Cardiac muscle cell (in vitro differentiated cells and primary cell): ENCODE data around the gene SLC13A4. TPM values are rescaled to one million over a fixed set of nuclear protein-coding genes. Genes with fewer than 3 reads are reported as not detected.
"Not testable (repeated sequence)": the region's sequence is repeated elsewhere in the genome, so short reads cannot be mapped to it uniquely, and the experiment has no call there.

Experiments
- DNase-seq, 2 donors: peaks; one replicate each; pipeline versions ENCODE4 v3.0.0 to v3.0.0-alpha.2; 2010 to 2017; ENCODE audit warnings: low read depth in 1 of 2, low spot score in 1 of 2
- H3K27ac ChIP-seq: fragments of 200-600 bp; sonication (generic); 2 replicates; pipeline ENCODE4 v1.5.1; 2016
- H3K27me3 ChIP-seq: fragments of 200-600 bp; sonication (generic); 2 replicates; pipeline ENCODE4 v1.6.0; 2016; ENCODE audit warnings: control low read depth
- H3K36me3 ChIP-seq: fragments of 200-600 bp; sonication (generic); 2 replicates; pipeline ENCODE4 v1.5.1; 2016; ENCODE audit warnings: control low read depth
- H3K4me1 ChIP-seq: fragments of 200-600 bp; sonication (generic); 2 replicates; pipeline ENCODE4 v1.8.1; 2017; ENCODE audit warnings: low read depth, mild to moderate bottlenecking, mixed run types
- H3K4me3 ChIP-seq: fragments of 200-600 bp; sonication (generic); 2 replicates; pipeline ENCODE4 v1.5.1; 2016; ENCODE audit warnings: mild to moderate bottlenecking
- H3K9me3 ChIP-seq: fragments of 200-600 bp; sonication (generic); 2 replicates; pipeline ENCODE4 v1.5.1; 2017; ENCODE audit warnings: low read depth, mild to moderate bottlenecking, control low read depth
- CTCF ChIP-seq: IDR thresholded peaks from 2 replicates; pipeline ENCODE4 v1.5.1; 2012; ENCODE audit warnings: low read depth, mild to moderate bottlenecking, low read length
- polyA plus RNA-seq: library from polyadenylated mRNA; unstranded; fragments of >200 nt; fragmentation: Nextera tagmentation; extraction: Ambion mirVana; gene quantifications from 2 replicates; pipeline ENCODE4 v1.2.1, GENCODE V29; 2016
- total RNA-seq: library from RNA; depleted of rRNA; stranded (reverse); fragments of >200 nt; gene quantifications from 2 replicates; pipeline ENCODE4 v1.2.3, GENCODE V29; 2016

Gene SLC13A4
- total and polyA plus RNA-seq, 2 experiments from 2014 or later: 0.12 to 3.9 TPM

- H3K4me3 ChIP-seq: no peak overlapping the region
- no peaks in the 10 kb centered on the region for H3K4me1 ChIP-seq
- TF ChIP-seq CTCF: no peak
- H3K27me3 ChIP-seq: no peaks in the 10 kb centered on the region
- H3K36me3 ChIP-seq: peaks cover 37% of the 10 kb centered on the region
- no peaks in the 10 kb centered on the region for H3K9me3 ChIP-seq
- no peak overlapping the region for H3K27ac ChIP-seq
- no peak for DNase-seq
Observed at GRCh38 chr7:135648235-135648634, 79.8 kb downstream of the SLC13A4 start.

- H3K36me3 ChIP-seq: peaks cover 42% of the 10 kb centered on the region
- no peak for DNase-seq
- H3K4me1 ChIP-seq: no peaks in the 10 kb centered on the region
- no peak for TF ChIP-seq CTCF
- no peak overlapping the region for H3K4me3 ChIP-seq
- H3K9me3 ChIP-seq: no peaks in the 10 kb centered on the region
- H3K27me3 ChIP-seq: no peaks in the 10 kb centered on the region
- H3K27ac ChIP-seq: no peak overlapping the region
Observed at GRCh38 chr7:135647755-135648154, 80.2 kb downstream of the SLC13A4 start.

- Histone ChIP-seq H3K27me3 (no peaks in the 10 kb centered on the region), H3K36me3 (peaks cover 44% of the 10 kb centered on the region), H3K27ac (no peak overlapping the region), H3K4me1 (no peaks in the 10 kb centered on the region), H3K4me3 (no peak overlapping the region), H3K9me3 (no peaks in the 10 kb centered on the region)
- peak; percentile 63 to 70 for DNase-seq
- TF ChIP-seq CTCF: peak; percentile 65
Observed at GRCh38 chr7:135645296-135645904, 82.6 kb downstream of the SLC13A4 start.

- no peaks in the 10 kb centered on the region for H3K4me1 ChIP-seq
- H3K27ac ChIP-seq: no peak overlapping the region
- peaks cover 48% of the 10 kb centered on the region for H3K36me3 ChIP-seq
- no peak for TF ChIP-seq CTCF
- no peaks in the 10 kb centered on the region for H3K27me3 ChIP-seq
- DNase-seq: no peak
- H3K9me3 ChIP-seq: no peaks in the 10 kb centered on the region
- H3K4me3 ChIP-seq: no peak overlapping the region
Observed at GRCh38 chr7:135644729-135645128, 83.3 kb downstream of the SLC13A4 start.

GRCh38 chr7:135644154-135644553, 83.8 kb downstream of the SLC13A4 start:
- TF ChIP-seq CTCF: no peak
- H3K4me1 ChIP-seq: no peaks in the 10 kb centered on the region
- no peak overlapping the region for H3K27ac ChIP-seq
- H3K4me3 ChIP-seq: no peak overlapping the region
- no peaks in the 10 kb centered on the region for H3K9me3 ChIP-seq
- H3K36me3 ChIP-seq: peaks cover 50% of the 10 kb centered on the region
- H3K27me3 ChIP-seq: no peaks in the 10 kb centered on the region
- peak in 1 of 2 donors; percentile 29 for DNase-seq

GRCh38 chr7:135639690-135640089, 88.3 kb downstream of the SLC13A4 start:
- DNase-seq, H3K4me3 ChIP-seq, H3K4me1 ChIP-seq, H3K9me3 ChIP-seq, H3K27ac ChIP-seq, H3K27me3 ChIP-seq: not testable (repeated sequence)
- H3K36me3 ChIP-seq: peaks cover 49% of the 10 kb centered on the region
